Choroid plexus epithelial cell (primary cell): Measurements from ENCODE around the gene NBAS.
"Not testable (repeated sequence)": the region's sequence is repeated elsewhere in the genome, so short reads cannot be mapped to it uniquely, and the experiment has no call there.

Experiments
- DNase-seq: peaks from one replicate; pipeline ENCODE4 v3.0.0-alpha.2; 2010; ENCODE audit warnings: low read depth
- H3K4me3 ChIP-seq: 2 replicates; pipeline ENCODE4 v1.5.1; 2011; ENCODE audit warnings: low read depth, mild to moderate bottlenecking, control low read depth, low read length, moderate library complexity
- CTCF ChIP-seq: conservative IDR thresholded peaks from 2 replicates; pipeline ENCODE4 v1.5.1; 2011; ENCODE audit warnings: low read depth, mild to moderate bottlenecking, control low read depth, inconsistent platforms, low read length, moderate library complexity

The NBAS gene

GRCh38 chr2:15225131-15225530, 336.0 kb downstream of the NBAS start:
- TF ChIP-seq CTCF: no peak
- no peak overlapping the region for H3K4me3 ChIP-seq
- no peak for DNase-seq

GRCh38 chr2:15224641-15225040, 336.5 kb downstream of the NBAS start:
- DNase-seq: no peak
- TF ChIP-seq CTCF: no peak
- no peak overlapping the region for H3K4me3 ChIP-seq

GRCh38 chr2:15223887-15224286, 337.2 kb downstream of the NBAS start:
- no peak overlapping the region for H3K4me3 ChIP-seq
- DNase-seq: peak; percentile 90
- TF ChIP-seq CTCF: no peak

- no peak for DNase-seq
- TF ChIP-seq CTCF: no peak
- H3K4me3 ChIP-seq: no peak overlapping the region
Measured at GRCh38 chr2:15222856-15223255, 338.3 kb downstream of the NBAS start.

- no peak for DNase-seq
- H3K4me3 ChIP-seq: no peak overlapping the region
- no peak for TF ChIP-seq CTCF
Measured at GRCh38 chr2:15220603-15221002, 340.5 kb downstream of the NBAS start.

GRCh38 chr2:15218423-15219086, 342.6 kb downstream of the NBAS start:
- no peak for DNase-seq
- no peak for TF ChIP-seq CTCF
- H3K4me3 ChIP-seq: no peak overlapping the region

GRCh38 chr2:15212249-15212648, 348.9 kb downstream of the NBAS start:
- no peak overlapping the region for H3K4me3 ChIP-seq
- no peak for TF ChIP-seq CTCF
- no peak for DNase-seq

- not testable (repeated sequence) for H3K4me3 ChIP-seq, DNase-seq
Measured at GRCh38 chr2:15210542-15210941, 350.6 kb downstream of the NBAS start.
